GM12878 (cell line): ENCODE measurements around the gene NSFL1C. TPM values are rescaled to one million over a fixed set of nuclear protein-coding genes. Genes with fewer than 3 reads are reported as not detected.

Experiments used
- EGR1 ChIP-seq, 2 experiments: IDR thresholded peaks; 1 replicate in 1 of 2; 2 replicates in 1 of 2; pipeline ENCODE4 v1.6.1; 2011 to 2012; ENCODE audit warnings: low read depth in 2 of 2, low read length in 2 of 2, borderline replicate concordance in 1 of 2, mild to moderate bottlenecking in 1 of 2, moderate library complexity in 1 of 2
- JUNB ChIP-seq: IDR thresholded peaks from 2 replicates; pipeline ENCODE4 v1.6.1; 2016; ENCODE audit warnings: antibody characterized with exemption, mild to moderate bottlenecking
- TARDBP ChIP-seq: IDR thresholded peaks from 2 replicates; pipeline ENCODE4 v1.6.1; 2016; ENCODE audit warnings: borderline replicate concordance
- ZNF384 ChIP-seq: IDR thresholded peaks from 2 replicates; pipeline ENCODE4 v1.6.1; 2012; ENCODE audit warnings: low read depth, mild to moderate bottlenecking, low read length, improper control_type of control experiment, borderline replicate concordance
- polyA plus RNA-seq, 11 experiments: library from polyadenylated mRNA; depleted of rRNA in 4 of 11; unstranded in 6 of 11; stranded (reverse) in 5 of 11; fragments of >200 nt; fragmentation: Nextera tagmentation in 4 of 11; fragmentation: Illumina TruSeq in 1 of 11; extraction: Ambion mirVana in 4 of 11; extraction: Trizol in 1 of 11; gene quantifications; 1 replicate in 1 of 11; 2 replicates in 10 of 11; pipeline versions ENCODE4 v1.2.1 to v1.2.3, GENCODE V29; 2011 to 2016; ENCODE audit warnings: inconsistent platforms in 2 of 11, missing spikeins in 2 of 11, low read depth in 1 of 11
- total RNA-seq, 4 experiments: library from RNA; depleted of rRNA in 3 of 4; stranded (reverse); fragments of >200 nt in 3 of 4; fragmentation: Illumina TruSeq in 1 of 4; extraction: Trizol in 1 of 4; gene quantifications; 2 replicates each; pipeline versions ENCODE4 v1.2.1 to v1.2.3, GENCODE V29; 2013 to 2021
- TF ChIP-seq, protein P1 (sequence below): fragments of 450-650 bp; formaldehyde crosslinking; IDR thresholded peaks from 2 replicates; pipeline ENCODE4 v1.5.0; 2022; ENCODE audit warnings: mild to moderate bottlenecking, missing genetic modification characterization
- TF ChIP-seq, protein P2 (sequence below): fragments of 150-350 bp; IDR thresholded peaks from 2 replicates; pipeline ENCODE4 v1.6.1; 2014; ENCODE audit warnings: mild to moderate bottlenecking, low read depth, low read length
- TF ChIP-seq, protein P3 (sequence below): IDR thresholded peaks from 2 replicates; pipeline ENCODE4 v1.6.1; 2012; ENCODE audit warnings: low read depth, low read length, improper control_type of control experiment
- TF ChIP-seq, protein P4 (sequence below): fragments of 450-650 bp; IDR thresholded peaks from 2 replicates; pipeline ENCODE4 v1.6.1; 2017; ENCODE audit warnings: mild to moderate bottlenecking, moderate library complexity

The NSFL1C gene
- total and polyA plus RNA-seq, 10 of the 15 experiments (the other 5 are each of a cell fraction or from before 2014, with no cell fraction given): 21.5 to 100 (median 38.1) TPM

DNA sequence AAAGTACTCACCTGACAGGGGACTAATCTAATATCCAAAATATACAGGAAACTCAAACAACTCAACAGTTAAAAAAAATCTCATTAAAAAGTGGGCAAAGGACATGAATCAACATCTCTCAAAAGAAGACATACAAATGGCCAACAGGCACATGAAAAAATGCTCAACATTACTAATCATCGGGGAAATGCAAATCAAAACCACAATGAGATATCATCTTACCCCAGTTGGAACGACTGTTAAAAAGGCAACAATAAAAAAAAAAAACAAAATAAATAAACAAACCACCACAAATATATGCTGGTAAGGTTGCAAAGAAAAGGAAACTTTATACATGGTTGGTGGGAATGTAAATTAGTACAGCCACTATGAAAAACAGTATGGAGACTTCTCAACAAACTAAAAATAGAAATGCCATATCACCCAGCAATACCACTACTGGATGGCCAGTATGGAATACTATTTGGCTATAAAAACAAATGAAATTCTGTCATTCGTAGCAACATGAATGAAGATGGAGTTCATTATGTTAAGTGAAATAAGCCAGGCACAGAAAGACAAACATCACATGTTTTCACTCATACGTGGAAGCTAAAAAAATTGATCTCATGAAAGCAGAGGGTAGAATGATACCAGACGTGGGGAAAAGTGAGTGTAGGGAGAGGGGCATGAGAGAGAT, 17.9 kb upstream of the NSFL1C start (continued):
- TF ChIP-seq EGR1 (IDR thresholded peaks at IDR 0.05; ENCODE audit: borderline replicate concordance in 1 of 2, low read depth in 2 of 2, low read length in 2 of 2) (no peak), ZNF384 (no peak), TARDBP (no peak), JUNB (no peak)
- TF ChIP-seq, protein P1, sequence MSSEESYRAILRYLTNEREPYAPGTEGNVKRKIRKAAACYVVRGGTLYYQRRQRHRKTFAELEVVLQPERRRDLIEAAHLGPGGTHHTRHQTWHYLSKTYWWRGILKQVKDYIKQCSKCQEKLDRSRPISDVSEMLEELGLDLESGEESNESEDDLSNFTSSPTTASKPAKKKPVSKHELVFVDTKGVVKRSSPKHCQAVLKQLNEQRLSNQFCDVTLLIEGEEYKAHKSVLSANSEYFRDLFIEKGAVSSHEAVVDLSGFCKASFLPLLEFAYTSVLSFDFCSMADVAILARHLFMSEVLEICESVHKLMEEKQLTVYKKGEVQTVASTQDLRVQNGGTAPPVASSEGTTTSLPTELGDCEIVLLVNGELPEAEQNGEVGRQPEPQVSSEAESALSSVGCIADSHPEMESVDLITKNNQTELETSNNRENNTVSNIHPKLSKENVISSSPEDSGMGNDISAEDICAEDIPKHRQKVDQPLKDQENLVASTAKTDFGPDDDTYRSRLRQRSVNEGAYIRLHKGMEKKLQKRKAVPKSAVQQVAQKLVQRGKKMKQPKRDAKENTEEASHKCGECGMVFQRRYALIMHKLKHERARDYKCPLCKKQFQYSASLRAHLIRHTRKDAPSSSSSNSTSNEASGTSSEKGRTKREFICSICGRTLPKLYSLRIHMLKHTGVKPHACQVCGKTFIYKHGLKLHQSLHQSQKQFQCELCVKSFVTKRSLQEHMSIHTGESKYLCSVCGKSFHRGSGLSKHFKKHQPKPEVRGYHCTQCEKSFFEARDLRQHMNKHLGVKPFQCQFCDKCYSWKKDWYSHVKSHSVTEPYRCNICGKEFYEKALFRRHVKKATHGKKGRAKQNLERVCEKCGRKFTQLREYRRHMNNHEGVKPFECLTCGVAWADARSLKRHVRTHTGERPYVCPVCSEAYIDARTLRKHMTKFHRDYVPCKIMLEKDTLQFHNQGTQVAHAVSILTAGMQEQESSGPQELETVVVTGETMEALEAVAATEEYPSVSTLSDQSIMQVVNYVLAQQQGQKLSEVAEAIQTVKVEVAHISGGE (CRISPR knock-in tag): no peak
- TF ChIP-seq, protein P2, sequence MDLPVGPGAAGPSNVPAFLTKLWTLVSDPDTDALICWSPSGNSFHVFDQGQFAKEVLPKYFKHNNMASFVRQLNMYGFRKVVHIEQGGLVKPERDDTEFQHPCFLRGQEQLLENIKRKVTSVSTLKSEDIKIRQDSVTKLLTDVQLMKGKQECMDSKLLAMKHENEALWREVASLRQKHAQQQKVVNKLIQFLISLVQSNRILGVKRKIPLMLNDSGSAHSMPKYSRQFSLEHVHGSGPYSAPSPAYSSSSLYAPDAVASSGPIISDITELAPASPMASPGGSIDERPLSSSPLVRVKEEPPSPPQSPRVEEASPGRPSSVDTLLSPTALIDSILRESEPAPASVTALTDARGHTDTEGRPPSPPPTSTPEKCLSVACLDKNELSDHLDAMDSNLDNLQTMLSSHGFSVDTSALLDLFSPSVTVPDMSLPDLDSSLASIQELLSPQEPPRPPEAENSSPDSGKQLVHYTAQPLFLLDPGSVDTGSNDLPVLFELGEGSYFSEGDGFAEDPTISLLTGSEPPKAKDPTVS: no peak
- TF ChIP-seq, protein P3, sequence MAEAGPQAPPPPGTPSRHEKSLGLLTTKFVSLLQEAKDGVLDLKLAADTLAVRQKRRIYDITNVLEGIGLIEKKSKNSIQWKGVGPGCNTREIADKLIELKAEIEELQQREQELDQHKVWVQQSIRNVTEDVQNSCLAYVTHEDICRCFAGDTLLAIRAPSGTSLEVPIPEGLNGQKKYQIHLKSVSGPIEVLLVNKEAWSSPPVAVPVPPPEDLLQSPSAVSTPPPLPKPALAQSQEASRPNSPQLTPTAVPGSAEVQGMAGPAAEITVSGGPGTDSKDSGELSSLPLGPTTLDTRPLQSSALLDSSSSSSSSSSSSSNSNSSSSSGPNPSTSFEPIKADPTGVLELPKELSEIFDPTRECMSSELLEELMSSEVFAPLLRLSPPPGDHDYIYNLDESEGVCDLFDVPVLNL: no peak
- TF ChIP-seq, protein P4, sequence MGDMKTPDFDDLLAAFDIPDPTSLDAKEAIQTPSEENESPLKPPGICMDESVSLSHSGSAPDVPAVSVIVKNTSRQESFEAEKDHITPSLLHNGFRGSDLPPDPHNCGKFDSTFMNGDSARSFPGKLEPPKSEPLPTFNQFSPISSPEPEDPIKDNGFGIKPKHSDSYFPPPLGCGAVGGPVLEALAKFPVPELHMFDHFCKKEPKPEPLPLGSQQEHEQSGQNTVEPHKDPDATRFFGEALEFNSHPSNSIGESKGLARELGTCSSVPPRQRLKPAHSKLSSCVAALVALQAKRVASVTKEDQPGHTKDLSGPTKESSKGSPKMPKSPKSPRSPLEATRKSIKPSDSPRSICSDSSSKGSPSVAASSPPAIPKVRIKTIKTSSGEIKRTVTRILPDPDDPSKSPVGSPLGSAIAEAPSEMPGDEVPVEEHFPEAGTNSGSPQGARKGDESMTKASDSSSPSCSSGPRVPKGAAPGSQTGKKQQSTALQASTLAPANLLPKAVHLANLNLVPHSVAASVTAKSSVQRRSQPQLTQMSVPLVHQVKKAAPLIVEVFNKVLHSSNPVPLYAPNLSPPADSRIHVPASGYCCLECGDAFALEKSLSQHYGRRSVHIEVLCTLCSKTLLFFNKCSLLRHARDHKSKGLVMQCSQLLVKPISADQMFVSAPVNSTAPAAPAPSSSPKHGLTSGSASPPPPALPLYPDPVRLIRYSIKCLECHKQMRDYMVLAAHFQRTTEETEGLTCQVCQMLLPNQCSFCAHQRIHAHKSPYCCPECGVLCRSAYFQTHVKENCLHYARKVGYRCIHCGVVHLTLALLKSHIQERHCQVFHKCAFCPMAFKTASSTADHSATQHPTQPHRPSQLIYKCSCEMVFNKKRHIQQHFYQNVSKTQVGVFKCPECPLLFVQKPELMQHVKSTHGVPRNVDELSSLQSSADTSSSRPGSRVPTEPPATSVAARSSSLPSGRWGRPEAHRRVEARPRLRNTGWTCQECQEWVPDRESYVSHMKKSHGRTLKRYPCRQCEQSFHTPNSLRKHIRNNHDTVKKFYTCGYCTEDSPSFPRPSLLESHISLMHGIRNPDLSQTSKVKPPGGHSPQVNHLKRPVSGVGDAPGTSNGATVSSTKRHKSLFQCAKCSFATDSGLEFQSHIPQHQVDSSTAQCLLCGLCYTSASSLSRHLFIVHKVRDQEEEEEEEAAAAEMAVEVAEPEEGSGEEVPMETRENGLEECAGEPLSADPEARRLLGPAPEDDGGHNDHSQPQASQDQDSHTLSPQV: no peak
- TF ChIP-seq, all 136 proteins: peak for 0
